Activated T-cell treated with anti-CD3 and anti-CD28 coated beads for 48 hours (primary cell): Measurements from ENCODE around the gene TOB2.
"Not testable (repeated sequence)": the region's sequence is repeated elsewhere in the genome, so short reads cannot be mapped to it uniquely, and the experiment has no call there.

Experiments used
- DNase-seq: peaks from one replicate; pipeline ENCODE4 v3.0.0-alpha.2; 2020; ENCODE audit warnings: low read depth

TOB2 gene

DNA sequence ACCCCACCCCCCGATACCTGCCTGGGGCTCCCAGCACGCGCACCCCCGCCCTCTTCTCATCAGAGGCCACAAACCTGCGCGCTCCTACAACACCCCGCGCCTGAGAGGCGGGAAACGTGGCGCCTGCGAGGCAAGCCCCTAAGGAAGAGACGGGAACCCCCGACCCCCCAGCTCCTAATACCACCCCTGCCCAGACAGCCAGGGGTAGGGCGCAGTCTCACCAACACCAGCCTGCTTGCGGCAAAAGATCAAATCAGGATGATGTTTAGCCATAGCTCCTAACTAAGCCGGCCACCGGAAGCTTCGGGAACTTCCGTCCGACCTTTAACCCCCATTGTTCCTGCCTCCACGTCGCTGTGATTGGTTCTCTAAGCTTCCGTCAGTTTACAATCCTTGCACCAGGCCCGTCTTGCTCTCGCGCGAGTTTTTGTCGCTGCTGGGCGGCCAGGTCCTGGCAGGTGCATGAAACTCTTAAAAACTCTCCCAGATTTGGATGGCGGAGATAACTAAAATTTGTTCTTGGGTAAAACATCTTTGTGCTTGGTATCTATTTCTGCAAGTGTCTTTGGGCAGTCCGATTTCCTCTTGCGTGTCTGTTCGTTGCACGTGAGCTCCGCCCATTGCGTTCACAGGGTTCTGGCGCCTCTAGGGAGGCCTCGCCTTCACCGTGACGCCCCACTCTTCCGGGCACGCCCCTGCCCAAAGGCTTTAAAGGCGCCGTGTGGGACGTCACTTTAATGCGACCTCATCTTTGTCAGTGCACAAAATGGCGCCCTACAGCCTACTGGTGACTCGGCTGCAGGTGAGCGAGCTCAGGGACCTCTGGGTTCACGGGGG, 22.0 kb upstream of the TOB2 start, which contains the start of the genes ACO2 and PHF5A:
Gene ACO2 (plus strand): TSS at position 737 of the 837 bp plus-strand sequence. CDS start 30 bp downstream, at position 767.
Gene PHF5A (minus strand): TSS at position 312 of the 837 bp plus-strand sequence. CDS start 39 bp downstream, at position 273.
- peak; percentile 96 for DNase-seq

DNA sequence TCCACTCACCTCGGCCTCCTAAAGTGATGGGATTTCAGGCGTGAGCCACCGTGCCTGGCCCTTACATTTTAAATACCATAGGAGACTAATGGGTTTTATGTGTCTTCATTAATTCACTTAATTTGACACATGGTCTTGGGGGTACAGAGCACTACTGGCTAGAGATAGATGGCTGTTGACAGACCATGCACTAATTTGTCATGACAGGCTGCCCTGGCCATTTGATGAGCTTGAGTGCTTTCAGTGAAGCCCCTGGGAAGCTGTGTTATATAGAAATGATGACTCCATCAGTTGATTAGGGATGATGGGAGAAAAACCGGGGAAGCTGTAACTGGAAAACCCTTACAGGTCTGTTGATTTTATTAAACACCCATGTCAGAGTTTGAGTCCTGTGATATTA, 15.3 kb upstream of the TOB2 start:
- no peak for DNase-seq

DNA sequence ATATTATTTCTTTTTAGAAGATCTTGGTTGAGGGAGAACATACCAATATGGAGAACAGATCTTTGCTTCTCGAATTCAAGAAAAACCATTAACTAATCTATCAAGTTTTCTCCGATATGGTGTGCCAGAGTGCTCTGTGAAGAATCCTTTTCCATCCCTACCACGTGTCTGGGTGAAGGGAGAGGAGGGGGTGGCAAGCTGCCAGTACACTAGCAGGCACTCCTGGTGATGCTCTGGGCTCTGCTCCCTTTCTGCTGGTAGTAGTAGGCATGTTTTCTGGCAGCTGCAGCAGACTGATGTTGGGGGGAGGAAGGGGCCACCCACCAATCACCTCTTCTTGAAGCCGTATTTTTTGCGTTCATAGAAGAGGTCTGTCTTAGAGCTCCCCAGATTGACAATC, 13.5 kb upstream of the TOB2 start:
- DNase-seq: not testable (repeated sequence)

DNA sequence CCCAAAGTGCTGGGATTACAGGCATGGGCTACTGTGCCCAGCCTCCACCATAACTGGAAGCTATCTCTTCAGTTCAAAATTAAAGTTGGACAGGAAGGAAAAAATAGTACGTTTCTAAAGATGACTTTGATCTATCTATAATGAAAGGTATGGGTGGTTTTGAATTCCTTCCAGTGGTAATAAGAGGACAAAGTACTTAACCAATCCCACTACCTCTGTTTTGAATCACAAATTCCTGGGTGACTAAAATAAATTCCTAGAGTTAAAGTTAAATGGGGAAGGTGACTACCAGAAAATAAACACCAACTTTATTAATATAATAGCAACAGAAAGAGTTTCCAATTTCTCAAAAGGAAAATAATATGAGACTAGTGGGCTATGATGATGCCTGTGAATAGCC, 12.8 kb upstream of the TOB2 start:
- no peak for DNase-seq

DNA sequence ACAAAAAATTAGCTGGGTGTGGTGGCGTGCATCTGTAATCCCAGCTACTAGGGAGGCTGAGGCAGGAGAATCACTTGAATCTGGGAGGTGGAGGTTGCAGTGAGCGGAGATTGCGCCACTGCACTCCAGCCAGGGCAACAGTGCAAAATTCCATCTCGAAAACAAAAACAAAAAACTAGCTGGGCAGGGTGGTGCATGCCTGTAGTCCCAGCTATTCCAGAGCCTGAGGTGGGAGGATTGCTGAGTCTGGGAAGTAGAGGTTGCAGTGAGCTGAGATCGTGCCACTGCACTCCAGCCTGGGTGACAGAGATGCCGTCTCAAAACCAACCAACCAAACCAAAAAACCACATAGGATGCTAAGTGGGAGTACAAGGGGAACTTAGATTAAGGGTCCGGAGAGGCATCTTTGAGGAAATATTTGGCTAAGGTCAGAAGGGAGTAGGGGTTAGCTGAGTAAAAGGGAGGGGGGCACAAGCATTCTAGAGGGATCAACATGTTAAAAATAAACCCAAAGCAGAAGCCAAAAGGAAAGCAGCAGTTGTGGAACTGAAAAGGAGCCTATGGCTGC, 11.6 kb upstream of the TOB2 start:
- no peak for DNase-seq

DNA sequence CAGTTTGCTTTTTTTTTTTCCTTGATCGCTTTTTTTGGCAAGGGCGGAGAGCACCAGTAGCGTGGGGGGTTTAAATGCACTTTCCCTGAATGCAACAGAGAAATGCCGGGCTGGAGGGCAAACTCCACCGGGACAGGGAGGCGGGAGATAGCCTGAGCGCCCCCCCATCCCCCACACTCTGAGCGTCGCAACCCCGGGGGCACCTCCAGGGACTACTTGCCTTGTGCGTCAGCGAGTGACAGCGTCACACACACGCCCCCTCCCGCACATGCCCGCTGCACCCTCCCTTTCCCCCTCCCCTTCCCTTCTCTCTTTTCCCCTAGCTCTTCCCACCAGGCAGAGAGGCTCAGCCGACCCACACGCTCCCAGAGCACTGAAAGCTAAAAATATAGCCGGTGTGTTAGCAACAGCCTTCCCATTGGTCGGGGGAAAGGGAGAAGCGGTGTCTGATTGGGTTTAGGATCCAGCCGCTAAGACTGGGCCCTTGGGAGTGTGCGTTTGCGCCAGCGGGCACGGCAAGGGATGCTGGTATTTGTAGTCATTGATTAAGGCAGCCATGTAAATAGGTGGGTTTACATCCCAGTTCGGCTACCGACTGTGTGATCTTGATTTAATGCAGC, 1.7 kb upstream of the TOB2 start:
- DNase-seq: peak; percentile 83

DNA sequence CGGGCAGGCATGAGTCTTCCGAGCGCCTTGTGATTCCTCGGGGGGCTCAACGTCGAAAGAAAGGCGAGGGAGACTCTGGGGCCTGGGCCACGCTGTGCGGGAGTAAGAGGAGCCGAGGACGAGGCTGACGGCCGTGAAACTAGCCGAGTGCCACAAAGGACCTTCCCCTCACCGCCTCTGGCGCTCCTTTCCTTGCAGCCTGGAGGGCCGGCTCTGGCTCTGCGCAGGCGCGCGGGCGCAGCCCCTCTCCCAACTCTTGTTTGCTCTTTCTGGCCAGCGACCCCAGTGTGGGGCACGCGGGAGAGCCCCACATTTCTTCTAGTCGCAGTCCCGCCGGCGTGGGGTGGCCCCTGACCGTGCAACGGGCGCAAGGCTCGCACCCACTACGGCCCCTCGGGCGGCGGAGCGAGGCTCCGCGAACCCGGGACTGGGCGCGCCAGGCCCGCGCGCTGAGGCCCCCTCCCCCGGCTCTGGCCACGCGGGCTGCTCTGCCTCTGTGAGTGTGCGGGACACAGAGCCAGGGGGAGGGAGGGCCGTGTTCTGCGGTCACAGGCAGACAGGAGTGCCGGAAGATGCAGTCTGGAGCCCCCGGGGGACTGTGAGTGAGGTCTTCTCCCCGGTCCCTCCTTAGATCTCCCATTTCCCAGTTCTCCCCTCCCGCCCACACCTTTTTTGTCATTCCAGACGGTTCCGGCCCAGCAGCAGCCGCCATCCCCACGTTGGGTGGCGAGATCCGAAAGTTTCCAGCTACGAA, 1.0 kb upstream of the TOB2 start:
- peak; percentile 60 for DNase-seq

DNA sequence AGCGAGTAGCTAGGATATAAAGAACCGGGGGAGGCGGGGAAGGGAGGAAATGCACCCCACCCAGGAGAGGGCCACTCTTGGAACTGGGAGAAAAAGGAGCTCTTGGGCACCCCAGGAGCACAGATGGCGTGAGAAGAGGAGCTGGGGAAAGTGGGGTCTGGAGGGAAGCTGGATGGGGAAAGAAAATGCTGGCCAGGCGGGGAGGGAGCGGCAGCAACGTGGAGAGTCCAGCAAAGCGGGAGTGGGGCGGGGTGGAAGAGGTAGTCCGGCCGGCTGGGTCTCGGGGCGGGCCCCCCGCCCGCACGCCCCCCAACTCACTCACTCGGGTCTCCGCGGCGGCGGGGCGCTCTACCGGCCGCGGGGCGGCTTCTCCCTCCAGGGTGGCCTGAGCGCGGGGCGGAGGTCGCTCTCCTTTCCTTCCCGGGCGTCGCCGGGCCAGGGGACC, 522 bp downstream of the TOB2 start:
- no peak for DNase-seq

DNA sequence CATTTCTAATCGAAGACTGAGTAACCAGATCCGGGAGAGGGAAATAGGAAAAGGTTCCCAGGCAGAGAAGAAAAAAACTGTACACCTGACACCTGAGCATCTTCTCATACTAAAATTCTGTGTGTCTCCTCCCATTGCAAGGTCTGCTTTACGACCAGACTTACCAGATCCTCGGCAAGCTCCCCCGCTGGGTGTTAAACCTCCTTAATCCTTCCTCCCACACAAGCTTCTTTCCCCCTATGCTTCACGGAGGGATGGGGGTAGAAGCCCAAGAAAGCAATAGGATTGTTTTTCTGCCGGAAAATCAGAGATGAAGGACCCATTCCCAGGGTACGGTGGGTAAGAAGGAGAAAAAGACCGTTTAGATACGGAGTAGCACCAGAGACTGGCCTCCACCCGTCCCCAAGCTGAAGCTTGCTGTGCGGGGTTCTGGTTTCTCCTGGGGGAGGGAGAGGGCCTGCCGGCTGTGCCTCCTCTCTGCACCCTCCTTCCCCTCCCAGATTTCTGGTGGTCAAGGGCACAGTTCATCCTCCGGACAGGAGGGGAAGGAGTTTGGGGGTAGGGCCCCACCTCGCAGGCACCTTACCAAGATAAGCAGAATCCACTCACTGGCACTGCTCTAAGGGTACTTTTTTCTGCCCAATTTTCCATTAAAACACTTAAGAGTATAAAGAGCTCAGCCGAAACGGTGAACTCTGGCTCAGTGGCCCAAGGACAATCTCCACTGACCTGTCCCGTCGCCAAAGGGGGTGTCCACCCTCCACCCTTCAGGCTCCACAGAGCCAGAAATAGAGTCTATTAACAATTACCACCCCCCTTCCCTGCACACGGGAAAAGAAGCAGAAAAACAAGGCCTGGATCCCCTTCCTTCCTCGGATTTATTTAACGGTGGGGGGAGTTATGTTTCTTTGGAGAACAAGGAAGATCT, 1.2 kb downstream of the TOB2 start:
- DNase-seq: peak; percentile 12

DNA sequence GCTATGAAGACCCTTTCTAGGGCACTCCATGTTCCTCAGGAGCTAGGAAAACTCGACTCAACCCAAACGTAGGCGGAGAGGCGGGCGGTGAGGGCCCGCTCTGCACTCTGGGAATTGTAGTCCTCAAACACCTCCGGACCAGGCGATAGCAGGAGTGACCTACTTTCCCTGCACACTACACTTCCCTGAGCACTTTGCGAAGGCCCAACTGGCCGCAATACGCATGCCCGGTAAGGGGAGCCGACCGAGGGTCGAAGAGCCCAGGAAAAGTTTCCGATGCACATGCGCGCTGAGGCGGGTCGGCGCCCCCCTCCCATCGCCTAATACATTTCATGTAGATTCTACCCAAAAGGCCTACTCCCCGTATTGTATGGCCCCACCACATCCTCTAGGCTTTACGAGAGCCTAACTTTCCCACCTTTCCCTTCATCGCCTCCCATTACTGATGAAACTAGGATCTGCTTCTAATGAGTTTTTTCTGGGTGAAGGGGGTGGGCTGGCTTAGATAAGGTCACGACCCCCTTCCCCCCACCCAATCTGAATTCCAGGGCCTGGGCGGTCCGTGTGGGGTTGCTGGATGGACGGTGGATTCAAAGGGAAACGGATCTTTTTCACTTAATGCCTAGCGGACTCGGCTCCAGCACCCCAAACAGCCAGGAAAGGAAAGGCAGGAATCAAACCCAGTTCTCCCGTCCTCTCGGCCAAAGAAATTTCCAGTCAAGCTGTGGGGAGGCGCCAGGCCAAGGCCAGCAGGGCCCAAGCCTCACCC, 2.1 kb downstream of the TOB2 start:
- DNase-seq: peak; percentile 84

DNA sequence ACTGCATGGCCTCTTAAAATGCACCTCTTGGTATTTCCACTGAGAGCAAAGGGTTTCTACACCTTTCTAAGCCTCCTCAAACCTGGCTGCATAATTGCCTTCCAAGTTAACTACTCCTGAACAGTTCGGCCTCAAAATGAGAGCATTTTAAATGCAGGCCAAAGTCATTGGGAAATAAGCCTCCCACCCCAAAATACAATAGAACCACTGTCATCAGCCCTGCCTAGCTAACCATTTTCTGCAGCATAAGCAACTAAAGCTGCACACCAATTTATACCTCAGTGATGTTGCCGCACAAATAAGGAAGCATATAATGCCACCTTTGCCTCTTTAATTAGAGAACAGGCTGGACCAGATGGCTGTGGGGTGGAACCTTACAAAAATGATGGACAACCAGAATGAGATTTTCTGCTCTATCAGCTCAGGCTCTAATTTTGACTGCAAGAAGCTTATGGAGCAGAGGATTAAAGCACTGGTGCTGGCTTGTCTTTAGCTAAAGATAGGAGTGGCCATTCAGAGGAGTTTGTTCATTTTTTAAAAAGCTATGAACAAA, 4.3 kb downstream of the TOB2 start:
- no peak for DNase-seq

DNA sequence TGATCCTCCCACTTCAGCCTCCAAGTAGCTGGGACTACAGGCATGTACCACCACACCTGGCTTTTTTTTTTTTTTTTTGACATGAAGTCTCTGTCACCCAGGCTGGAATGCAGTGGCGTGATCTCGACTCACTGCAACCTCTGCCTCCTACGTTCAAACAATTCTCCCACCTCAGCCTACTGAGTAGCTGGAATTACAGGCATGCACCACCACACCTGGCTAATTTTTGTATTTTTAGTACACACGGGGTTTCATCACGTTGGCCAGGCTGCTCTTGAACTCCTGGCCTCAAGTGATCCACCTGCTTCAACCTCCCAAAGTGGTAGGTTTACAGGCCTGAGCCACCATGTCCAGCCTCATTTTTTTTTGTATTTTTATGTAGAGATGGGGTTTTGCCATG, 6.1 kb downstream of the TOB2 start:
- DNase-seq: not testable (repeated sequence)

DNA sequence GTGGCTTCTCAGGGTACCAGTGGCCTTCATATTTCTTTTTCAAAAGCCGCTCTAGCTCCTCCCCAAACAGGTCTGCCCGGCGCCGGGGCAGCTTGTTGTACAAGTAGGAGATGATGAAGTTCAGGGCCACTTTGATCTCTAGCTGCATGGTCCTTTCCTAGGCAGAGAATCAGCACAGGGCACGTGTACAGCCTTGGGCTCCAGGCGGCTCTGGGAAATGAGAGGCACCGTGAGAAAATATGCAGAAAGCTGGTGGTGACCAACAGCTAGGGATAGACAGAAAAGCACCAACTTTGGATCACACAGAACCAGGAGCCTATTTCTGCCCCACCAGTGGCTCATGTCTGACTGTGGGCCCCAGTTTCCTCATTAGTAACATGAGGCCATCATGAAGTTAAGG, 9.4 kb downstream of the TOB2 start:
- DNase-seq: no peak

DNA sequence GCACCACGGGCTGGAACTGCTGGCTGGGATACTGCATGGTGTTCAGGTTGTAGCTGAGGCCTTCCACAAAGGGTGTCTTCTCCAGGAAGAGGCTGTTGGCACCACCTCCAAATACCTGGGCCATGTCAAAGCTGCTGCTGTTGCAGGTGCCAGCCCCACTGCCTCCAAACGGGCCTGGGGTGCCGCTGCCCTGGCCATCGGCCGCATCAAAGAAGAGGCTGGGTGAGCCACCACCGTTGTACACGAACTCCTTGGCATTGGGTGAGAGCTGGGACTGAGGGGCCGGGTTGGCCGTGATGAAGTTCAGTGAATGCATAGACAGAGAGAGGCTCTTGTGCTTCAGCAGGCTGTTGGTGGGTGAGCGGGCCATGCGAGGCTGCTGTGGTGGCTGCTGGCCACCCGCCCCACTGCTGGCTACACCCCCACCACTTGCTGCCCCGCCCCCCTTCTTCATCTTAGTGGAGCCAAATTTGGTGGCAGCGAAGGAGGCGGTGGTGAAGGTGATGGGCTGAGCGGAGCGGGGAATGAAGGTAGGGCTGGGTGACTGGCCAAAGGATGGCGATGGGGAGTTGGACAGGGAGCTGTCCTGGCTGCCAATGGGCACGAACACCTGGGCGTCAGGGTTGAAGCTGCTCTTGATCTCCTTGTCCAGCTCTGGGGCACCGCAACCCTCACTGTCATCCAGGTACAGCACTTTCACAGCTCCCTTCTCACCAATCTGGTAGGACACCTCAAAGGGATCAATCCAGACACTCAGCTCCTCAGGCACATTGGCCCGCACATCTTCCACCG, 10.1 kb downstream of the TOB2 start:
- no peak for DNase-seq

DNA sequence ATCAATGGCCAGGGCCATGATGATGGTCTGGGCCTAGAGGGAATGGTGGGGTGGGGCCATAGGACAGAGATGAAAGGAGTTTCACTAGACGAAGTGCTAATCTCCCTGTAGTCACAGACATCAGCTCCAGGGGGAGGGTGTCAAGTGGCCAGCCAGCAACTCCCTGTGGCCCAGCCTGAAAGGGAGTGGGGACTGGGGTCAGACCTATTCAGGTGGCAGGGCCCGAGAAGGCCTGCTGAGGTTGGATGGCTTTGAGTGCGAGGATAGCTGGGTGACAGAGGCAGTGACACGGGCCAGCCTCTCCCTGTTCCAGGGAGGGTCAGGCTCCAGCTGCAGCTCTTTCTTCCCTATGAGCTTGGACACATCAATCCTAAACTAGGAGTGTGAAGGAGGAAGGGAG, 11.0 kb downstream of the TOB2 start:
- DNase-seq: no peak

DNA sequence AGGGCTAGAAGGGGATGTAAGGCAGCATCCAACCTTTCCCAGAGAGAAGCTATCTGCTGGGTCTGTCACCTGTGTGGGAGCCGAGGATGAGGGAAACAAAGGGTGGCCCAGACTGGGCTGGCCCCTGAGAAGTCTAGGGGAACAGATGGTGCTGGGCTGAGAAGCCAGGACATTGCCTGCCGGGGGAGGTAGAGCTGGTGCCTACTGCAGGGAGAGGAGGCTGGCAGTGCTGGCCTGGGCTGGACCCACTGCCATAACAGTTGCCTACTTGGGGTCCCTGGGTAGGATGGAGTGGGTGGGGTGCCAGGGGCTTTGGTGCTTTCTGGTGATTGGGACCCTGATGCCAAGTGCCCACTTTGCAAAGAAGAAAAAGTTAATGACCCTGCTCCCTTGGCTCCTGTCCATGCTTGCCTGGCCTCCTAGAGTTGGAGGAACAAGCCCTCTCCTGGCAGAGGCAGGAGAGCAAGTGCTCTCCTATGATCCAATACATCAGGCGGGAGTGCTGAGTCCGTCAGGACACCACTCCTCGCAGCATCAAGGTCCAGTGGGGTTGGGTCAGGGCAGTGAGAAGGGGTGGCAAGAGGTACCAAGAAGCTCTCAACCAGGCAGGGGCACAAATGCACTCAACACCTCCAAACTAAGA, 12.1 kb downstream of the TOB2 start:
- not testable (repeated sequence) for DNase-seq

DNA sequence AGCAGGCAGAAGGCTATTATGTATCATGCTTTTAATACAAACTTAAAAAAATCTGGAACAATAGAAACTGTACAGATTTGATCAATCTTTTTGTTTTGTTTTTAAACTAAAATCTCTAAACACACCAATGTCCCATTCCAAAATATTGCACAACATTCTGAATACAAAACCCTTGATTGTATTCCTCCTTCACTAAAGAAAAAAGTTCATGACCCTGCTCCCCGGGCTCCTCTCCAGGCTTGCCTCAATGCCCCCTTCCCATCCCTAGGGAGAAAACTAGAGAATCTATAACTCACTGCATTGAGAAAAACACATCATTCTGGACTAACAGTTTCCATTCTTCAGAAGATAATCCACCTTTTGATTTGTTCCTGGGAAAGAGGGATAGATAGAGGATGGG, 13.1 kb downstream of the TOB2 start:
- not testable (repeated sequence) for DNase-seq

DNA sequence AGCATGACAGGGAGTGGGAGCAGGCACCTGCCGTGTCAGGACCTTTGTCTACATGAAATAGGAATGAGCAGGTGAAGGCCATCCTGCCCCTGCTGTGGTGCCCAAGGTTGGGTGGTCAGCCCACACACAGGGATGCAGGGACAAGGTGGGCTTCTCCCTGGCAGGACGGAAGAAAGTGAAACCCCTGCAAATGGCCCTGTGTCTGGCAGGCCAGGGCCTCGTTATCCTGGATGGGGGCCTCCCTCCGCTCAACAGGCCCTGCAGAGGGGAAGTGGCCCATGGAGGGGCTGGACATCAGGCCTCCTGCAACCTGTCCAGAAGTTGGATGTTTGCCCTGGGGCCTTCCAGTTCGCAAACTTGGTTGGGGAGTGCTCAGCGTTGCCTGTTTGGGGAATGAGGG, 14.9 kb downstream of the TOB2 start:
- no peak for DNase-seq

DNA sequence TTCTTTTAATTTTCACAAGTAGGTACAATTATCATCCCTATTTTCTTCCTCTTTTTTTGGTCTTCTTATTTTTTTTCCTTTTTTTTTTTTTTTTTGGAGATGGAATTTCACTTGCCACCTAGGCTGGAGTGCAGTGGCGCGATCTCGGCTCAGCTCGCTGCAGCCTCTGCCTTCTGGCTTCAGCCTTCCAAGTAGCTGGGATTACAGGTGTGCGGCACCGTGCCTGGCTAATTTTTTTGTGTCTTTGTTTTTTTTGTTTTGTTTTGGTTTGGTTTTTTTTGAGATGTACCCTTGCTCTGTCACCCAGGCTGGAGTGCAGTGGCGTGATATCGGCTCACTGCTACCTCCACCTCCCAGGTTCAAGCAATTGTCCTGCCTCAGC, 16.7 kb downstream of the TOB2 start:
- no peak for DNase-seq
